Measurements from ENCODE around the gene TLCD1.
"Not testable (repeated sequence)": the region's sequence is repeated elsewhere in the genome, so short reads cannot be mapped to it uniquely, and the experiment has no call there.

TLCD1 gene

DNA sequence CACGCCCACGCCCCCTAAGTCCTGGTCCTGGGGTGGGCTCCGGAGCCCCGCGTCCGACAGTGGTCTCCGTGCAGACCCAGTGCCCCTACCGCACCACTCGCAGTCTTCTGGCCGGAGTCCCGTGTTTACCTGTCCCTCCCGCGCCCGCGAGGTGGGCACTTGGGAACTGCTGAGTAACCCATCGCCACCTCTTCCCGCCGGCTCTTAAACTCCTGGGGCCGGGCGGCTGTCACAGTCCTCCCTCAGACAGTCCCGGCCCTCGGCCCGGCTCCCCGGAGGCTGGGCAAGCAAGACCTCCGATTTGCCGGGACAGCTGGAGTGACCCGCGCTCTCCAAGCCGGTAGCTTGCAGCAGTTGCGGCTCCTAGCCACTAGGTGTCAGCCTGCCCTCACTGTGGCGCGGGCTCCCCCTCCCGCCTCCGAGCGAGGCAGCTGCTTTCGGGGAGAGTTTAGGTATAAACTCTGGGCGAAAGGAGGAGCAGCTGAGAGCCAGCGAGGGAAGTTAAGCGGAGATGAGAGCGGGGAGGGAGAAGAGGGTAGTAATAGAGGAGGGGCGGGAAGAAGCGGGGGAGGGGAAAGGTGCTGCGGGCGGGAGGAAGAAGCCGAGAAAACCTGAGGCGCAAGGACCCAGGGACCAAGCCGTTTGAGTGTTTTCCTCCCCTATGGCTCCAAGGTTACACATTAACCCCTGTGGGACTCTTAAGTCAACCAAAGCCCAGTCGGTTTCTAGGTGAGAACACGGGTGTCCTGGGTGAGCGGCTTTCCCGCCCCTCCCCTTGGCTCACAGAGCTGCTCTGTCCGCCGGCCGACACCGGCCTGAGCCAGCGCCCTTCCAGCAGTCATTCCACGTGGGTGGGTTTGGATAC is 826 bp upstream of the TLCD1 start:
- peak; percentile 89 for DNase-seq

DNA sequence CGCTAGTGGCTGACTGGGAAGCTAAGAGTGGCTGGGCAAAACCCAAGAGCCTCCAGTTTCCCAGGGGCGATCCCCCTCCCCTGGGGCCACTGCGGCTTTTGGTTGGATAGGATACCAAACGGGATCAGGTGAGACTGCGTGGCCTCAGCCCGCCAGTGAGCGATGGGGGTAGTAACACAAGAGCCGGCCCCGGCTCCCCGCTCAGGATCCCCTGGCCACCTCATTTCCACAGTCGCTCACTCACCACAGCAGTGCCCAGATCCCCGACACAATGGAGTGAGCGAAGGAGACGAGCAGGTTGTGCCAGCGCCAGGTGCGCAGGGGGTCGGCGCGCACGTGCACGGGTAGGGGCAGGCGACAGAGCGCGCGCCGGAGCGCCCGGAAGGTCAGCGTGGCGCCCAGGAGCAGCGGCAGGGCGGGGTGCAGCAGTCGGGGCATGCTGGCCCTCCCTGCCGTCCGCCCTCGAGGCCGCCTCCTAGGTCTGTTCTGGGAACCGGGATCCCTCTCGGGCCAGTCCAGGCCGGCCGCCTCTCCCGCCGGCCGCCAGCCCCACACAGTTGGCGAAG is 290 bp downstream of the TLCD1 start:
- DNase-seq: no peak

DNA sequence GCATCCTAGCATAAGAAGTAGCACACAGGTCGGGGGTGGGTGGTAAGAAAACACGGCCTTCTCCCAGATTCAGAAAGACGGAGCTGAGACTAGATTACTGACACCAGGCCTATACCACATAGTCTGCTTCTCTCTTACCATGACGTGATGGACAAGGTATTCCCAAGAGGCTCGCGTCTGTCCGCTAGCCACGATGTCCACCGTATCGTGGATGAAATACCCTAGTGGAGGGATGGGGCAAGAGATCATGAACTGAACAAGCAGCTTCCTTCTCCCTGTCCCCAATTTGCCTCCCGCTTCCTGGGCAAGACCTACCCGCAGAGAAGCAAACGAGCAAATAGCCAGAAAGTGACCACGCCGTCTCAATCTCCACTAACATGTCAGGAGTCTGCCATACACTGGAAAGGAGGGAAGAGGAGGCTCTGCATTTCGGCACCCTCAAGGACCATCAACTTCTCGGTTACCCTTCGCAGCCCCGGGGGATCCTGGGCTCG is 820 bp downstream of the TLCD1 start:
- no peak for DNase-seq

DNA sequence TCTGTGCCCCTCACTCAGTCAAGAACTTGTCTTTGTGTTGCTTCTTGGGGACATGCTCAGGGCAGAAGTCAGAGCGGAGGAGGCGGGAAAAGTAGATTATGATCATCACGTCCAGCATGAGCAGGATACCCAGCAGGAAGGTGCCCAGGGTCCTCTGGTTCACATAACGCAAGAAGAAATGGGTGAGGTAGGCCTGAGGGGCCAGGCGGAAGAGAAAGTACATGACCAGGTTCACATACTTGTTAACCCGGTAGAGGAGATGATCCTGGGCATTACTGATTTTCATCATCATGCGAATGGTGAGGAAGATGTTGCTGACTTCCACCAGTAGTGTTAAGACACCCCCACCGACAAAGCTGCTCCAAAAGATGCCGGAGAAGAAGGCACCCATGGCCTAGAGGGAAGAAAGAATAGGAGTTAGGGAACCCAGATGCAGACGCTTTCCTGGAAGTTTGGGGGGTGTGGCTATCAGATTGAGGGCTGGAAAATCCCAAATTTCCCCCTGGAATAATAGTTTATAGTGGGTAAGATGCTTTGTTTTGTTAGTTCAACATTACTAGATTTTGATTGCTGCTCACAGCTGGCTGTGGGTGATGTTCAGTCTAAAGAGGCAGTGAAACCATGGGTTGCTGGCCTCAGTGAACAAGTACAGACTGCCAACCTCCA is 1.4 kb downstream of the TLCD1 start:
- no peak for DNase-seq

DNA sequence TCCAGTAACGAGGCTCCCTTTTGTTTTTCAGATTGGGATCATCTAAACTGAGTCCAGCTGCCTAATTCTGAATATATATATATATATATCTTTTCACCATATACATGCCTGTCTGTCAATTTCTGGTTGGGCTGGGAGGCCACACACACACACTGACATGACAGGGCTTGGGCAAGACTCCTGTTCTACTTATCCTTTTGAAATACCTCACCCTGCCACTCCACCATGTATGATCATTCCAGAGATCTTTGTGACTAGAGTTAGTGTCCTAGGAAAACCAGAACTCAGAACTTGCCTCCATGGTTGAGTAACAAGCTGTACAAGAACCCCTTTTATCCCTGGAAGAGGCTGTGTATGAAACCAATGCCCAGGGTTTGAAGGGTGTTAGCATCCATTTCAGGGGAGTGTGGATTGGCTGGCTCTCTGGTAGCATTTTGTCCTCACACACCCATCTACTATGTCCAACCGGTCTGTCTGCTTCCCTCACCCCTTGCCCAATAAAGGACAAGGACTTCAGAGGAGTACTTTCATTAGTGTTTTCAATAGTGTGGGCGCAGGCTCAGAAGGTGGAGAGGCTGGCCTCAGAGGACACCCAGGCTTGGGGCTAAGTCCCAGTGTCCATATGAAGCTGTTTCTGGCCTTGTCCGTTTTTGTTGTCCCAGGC is 2.1 kb downstream of the TLCD1 start:
- DNase-seq: not testable (repeated sequence)

DNA sequence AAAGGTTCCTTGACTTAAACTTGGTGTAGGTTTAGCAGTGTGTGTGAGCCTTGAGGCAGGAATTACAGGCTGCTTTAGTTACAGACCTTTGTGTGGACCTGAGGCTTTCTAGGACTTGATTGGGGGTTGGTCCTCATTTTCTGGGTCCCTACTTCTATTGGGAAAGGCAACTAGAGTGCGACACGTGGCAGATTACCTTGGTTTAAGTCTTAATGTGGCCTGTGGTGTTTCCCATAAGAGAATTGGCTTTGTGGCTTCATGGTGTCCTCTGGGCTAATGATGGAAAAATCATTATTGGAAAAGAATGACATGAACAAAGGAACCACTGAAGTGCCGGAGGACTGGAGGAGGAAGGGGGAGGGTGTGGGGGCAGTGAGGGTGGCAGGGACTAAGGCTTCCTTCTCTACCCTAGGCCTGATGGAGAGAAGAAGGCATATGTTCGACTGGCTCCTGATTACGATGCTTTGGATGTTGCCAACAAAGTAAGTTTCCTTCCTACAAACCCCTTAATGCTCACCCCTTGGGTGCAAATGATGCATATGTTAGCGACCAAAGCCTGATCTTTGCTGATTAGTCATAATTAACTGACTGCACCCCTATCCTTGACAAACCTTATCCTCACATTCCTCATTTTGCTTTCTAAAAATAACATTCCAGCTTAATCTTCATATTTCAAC is 2.7 kb downstream of the TLCD1 start:
- no peak for DNase-seq

DNA sequence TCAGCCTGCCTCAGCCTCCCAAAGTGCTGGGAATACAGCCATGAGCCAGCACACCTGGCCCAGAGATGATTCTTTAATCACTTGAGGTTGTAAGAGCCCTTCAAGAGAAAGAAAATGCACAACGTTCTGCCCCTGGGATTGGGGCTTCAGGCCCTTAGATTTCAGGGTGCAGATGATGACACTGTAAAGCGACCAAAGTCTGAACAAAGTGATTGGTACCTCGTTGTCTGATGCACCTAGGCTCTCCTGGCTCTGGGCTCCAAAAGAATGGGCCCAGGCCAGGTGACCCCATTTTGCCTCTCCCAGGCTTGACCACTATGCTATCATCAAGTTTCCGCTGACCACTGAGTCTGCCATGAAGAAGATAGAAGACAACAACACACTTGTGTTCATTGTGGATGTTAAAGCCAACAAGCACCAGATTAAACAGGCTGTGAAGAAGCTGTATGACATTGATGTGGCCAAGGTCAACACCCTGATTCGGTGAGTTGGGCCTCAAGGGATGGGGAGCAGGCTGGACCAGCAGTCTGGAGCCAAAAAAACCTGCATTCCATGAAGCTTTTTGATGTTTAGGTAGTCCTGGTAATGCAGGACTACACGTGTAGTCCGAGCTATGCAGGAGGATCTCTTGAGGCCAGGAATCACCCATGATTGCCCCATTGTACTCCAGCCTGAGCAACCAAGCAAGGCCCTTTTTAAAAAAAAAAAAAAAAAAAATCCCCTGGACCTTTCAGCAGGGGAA is 3.4 kb downstream of the TLCD1 start:
- no peak for DNase-seq

DNA sequence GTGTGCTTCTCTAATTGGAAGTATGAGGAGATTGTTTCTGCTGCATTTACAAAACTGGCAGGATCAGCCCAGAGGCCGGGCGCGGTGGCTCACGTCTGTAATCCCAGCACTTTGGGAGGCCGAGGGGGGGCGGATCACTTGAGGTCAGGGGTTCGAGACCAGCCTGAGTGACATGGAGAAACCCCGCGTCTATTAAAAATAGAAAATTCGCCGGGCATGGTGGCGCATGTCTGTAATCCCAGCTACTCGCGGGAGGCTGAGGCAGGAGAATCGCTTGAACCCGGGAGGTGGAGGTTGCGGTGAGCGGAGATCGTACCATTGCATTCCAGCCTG is 5.1 kb downstream of the TLCD1 start:
- not testable (repeated sequence) for DNase-seq

DNA sequence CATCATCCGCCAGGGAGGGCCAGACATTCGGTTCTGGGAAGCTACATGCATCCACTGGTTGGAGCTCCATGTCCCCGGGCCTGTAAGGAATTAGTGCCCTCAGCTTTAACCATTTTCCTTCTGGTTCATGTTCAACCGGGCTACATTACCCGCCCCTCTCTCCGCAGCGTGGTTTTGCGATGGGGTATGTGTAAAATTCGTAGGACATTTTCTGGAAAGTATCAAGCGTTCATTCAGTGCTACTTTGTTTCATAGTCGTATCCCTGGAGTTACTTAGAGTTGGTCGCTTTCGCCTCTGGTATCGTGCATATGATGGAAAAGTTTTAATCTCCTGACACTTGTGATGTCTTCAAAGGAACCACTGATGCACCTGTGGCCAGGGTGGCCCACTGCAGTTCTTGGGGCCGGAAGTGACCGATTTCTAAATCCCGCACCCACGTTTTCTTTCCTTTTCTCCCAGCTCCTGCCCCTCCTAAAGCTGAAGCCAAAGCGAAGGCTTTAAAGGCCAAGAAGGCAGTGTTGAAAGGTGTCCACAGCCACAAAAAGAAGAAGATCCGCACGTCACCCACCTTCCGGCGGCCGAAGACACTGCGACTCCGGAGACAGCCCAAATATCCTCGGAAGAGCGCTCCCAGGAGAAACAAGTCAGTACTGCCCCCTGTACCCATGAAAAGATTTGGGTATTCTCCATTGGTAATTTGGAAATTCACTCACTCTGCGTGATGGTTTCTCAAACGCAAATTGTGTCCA is 5.6 kb downstream of the TLCD1 start:
- DNase-seq: no peak

DNA sequence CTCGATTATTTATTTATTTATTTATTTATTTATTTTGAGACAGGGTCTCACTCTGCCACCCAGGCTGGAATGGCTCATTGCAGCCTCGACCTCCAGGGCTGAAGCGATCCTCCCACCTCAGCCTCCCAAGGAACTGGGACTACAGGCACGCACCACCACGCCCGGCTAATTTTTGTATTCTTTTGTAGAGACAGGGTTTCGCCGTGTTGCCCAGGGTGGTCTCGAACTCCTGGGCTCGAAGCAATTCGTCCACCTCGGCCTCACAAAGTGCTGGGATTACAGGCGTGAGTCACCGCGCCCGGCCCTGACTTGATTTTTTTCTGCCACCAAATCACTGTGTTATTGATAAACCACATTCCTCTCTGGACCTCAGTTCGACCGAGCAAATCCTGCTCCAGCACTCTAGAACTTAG is 7.0 kb downstream of the TLCD1 start:
- DNase-seq: no peak

DNA sequence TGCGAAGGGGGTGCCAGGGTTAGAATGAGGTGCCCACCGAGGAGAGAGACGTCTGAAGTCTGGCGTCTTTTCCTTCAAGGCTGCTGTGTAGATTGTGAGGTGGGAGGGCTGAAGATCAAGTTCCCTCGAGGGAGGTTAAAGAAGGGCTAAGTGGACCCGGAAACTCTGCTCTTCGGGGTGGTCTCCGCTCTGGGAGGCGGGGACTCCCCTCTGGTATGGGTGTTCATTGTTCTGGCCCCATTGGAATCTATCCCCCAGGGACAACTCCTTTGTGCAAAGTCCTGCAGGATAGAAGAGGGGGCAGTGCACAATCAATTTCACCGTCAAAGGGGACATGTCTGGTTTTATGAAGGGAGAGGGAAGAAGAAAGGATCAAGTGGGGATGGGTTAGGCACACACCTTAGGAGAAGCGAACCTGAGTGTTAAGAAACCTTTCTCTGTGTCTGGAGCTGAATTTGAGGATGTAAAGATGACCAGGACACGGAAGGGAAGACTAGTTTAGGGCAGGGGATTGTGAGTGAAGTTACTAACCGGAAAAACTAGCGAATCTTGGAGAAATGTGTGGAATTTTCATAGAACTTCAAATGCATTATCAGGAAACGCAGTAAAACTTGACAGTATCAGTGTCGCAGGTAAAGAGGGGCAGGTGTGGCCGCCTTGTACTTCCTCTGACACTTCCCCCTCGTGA is 7.6 kb downstream of the TLCD1 start:
- no peak for DNase-seq

DNA sequence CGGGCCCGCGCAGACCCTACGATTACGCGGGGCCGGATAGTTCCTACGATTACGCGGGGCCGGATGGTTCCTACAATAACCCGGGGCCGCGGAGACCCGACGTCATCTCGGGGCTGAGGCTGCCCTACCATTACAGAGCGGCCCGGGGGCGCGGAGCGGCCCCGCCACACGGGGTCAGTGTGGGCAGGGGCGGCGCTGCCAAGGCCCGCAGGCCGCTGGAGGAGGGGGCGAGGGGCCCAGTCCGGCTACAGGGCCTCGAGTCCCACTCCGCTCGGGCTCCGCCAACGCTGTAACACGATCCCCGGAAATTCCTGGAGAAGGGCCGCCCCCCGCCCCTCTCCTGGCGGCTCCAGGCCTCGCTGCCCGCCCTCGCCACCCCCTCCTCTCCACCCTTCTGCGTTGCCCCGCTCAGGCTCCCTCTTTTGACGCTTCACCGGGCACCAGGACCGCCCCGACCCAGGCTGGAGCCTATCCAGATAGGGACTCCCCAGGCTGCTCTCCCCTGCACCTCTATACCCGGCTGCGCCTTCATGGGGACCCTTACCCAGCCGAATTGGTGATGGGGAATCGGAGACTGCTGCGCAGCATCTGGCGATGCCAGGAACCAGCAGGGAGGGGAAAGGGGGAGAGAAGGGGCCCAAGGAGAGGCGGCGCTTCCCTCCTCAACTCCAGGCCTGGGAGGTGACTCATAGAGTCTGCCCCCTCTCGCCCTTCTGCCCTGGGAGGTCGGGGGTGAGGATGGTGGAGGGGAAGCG is 8.3 kb downstream of the TLCD1 start, which contains the start of gene RAB34:
Gene RAB34 (minus strand): TSS at position 291 of the 755 bp plus-strand sequence. CDS start 602 bp downstream, outside the sequence.
- peak; percentile 73 for DNase-seq

DNA sequence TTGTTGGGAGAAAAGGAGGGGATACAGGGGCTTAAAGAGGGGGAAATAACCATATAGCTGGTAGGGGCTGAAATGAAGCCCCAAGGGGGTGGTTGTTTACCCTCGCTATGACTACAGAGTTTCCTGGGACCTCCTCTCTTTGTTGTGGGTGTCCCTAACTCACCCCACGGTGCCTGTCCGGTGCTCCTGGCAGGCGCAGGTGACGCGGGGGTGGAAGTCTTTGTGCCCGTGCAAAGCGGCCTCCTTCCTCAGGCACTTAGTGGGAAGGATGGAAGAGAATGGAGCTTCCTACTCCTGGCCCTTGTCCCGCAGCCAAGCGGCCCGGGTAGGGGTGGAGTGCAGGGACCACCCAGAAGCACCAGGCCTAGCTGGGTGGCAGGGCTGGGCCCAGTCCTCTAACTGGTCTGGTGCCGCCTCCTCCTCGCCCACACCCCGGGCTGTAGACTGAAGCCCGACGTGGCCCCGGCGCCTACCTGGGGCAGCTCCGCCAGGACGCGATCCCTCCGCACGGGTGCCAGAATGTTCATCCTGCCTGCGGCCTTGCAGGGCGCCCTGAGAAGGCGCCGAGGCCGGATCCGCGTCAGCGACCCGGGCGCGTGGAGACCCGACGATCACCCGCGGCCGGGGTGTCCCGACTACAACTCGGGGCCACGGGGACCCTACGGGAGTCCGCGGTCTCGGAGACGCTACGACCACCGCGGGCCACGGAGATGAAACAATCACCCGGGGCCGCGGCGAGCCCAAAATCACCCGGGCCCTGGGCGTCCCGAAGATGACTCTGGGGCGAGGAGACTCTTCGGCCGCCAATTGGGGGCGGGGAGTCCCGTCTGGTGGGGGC is 9.1 kb downstream of the TLCD1 start:
- DNase-seq: no peak

DNA sequence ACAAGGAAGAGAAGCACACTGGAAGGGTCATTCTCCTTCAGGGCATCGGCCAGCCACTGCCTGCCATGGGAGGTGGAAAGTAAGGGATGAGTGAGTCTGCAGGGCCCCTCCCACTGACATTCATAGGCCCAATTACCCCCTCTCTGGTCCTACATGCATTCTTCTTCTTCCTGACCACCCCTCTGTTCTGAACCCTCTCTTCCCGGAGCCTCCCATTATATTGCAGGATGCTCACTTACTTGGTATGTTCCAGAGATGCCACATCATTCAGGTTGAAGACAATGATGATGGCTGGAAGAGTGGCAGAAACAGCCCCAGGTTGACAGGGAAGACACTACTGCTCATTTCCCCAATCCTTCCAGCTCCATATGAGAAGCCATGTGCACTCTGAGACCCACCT is 10.8 kb downstream of the TLCD1 start:
- DNase-seq: no peak

DNA sequence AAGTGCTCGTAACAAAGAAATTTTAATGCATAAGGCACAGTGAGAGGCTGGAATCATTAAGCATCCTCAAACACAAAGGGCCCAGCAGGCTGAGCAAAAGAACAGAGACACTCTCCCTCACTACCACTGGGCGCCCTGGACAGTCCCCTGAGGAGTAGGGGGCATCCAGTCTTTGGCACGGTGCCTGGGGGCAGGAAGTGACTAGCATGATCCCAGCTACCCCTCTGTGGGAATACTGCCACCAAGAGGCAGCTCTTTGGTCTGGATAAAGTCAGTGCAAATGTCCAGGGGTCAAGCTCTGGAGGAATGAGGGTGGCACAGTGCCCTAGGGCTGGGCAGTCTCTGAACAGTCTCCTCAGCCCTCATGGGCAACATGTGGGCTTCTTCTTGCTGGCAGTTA is 11.8 kb downstream of the TLCD1 start:
- no peak for DNase-seq

DNA sequence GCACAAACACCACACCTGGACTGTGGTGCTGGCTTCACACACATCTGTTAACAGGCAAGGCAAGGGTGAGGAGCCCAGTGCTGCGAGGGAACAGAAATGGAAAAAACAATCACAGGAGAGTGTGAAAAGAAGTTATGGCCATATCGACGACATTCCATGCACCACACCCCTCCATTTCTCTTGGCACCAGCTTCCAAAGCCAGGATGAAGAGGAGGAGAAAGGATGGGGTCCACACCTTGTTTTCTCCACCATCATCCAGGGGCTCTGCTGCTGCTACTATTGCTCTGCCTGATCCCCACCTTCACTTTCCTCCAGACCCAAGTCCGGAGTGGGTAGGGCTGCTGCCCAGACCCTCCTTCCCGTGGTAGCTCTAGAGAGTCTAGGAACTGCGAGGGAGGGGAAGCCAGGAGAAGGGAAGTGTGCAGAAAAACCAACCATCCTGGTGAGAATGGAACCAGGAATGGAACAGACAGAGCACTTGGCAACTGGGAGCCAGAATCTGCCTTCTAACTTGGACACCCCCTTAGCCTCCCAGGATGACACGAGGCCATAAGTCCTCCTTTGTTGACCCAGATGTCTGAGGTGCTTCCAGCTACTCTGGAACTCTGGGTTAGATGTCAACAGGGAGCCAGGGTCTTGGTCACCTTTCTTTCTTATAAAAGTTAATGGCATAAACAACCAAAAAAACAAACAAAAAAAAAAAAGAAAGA is 13.2 kb downstream of the TLCD1 start:
- DNase-seq: no peak

DNA sequence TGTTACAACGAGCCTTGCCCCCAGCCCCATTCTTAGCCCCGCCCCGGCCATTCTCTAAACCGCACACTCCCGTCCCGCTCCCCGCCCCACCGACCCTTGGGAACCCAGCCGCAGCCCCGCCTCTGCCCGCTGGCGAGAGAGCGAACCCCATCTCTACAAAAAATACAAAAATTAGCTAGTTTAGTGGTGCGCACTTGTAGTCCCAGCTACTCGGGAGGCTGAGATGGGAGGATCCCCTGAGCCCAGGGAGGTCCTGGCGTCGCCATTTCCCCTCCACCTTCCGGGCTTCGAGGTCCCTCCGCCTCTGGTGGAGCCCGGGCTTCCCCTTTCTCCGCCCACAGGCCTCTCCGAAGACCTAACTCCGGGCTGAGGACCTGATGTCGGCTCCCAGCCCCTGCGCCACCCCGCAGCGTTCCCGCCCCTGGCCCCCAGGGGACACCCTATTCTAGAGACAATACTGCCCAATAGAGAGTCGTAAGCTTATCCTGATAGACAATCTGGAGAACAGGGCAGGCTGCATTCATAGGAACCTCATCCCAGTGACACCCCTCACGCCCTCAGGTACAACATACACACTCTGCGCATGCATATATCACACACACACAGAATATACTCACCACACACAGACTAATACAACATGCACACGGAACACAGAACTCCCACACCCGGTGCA is 13.9 kb downstream of the TLCD1 start:
- DNase-seq: no peak

DNA sequence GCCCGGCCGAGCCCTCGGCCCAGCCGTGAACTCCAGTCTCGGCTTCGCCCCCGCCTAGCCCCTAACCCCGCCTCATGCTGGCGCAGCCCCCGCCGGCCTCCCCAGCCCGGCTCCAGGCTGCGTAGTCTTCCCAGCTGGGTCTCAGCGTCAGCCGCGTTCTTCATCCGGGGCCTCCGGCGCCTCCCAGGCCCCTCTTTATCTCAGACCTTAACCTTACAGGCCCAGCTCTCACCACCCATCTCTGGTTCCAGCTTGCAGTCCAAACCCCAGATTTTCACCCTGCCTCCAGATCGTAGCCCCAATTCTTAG is 14.4 kb downstream of the TLCD1 start, which contains the start of gene PROCA1:
Gene PROCA1 (minus strand): TSS at position 166 of the 309 bp plus-strand sequence. CDS start 228 bp downstream, outside the sequence.
- no peak for DNase-seq

Data from NCI-H1048 (cell line).